Panc1 (cell line): ENCODE results near the gene SOWAHD. TPM values are rescaled to one million over a fixed set of nuclear protein-coding genes. Genes with fewer than 3 reads are reported as not detected.

Source experiments
- ATAC-seq: fragments of 200-7000 bp; cut with Tn5 transposase; 2 replicates; pipeline ENCODE4 v1.9.1; 2020; ENCODE audit warnings: mild to moderate bottlenecking, moderate library complexity
- BruUV-seq: library from RNA; stranded (reverse); fragments of 400-500 nt; replicated peaks from 2 replicates; lab custom pipeline; 2021; lab: Mats Ljungman, UMichigan
- CTCF ChIA-PET: fragments of 300-600 bp; sonication (Branson Sonifier 250); formaldehyde crosslinking; loops from one replicate; lab custom pipeline; 2022; ENCODE audit warnings: antibody characterized with exemption; lab: Charles Lee
- POLR2A ChIA-PET: fragments of 300-600 bp; sonication (Branson Sonifier 250); formaldehyde crosslinking; loops from one replicate; lab custom pipeline; 2022; ENCODE audit warnings: antibody characterized with exemption; lab: Charles Lee
- DNase-seq: peaks from one replicate; pipeline ENCODE4 v3.0.0-alpha.2; 2010; ENCODE audit warnings: low read depth, low spot score
- H3K27ac ChIP-seq: 2 replicates; pipeline ENCODE4 v1.5.1; 2011; ENCODE audit warnings: mild to moderate bottlenecking, low read length, inconsistent platforms
- H3K27me3 ChIP-seq: fragments of 200-500 bp; sonication (Bioruptor generic); 2 replicates; pipeline ENCODE4 v1.6.0; 2014; ENCODE audit warnings: low read length, inconsistent platforms; ENCODE audit not compliant: control insufficient read depth, insufficient read depth
- H3K36me3 ChIP-seq: fragments of 200-500 bp; sonication (Bioruptor generic); 2 replicates; pipeline ENCODE4 v1.5.1; 2014; ENCODE audit warnings: inconsistent platforms, mild to moderate bottlenecking, low read length, moderate library complexity; ENCODE audit not compliant: control insufficient read depth, insufficient read depth
- H3K4me1 ChIP-seq: 2 replicates; pipeline ENCODE4 v1.5.1; 2011; ENCODE audit warnings: inconsistent platforms, mild to moderate bottlenecking, low read length, moderate library complexity; ENCODE audit not compliant: control insufficient read depth, insufficient read depth
- H3K4me3 ChIP-seq, 2 experiments: 2 replicates each; pipeline ENCODE4 v1.5.1; 2011 to 2012; ENCODE audit warnings: low read depth in 2 of 2, low read length in 2 of 2, mild to moderate bottlenecking in 2 of 2, inconsistent platforms in 1 of 2, moderate library complexity in 1 of 2
- H3K9me3 ChIP-seq: fragments of 200-500 bp; sonication (Bioruptor generic); 2 replicates; pipeline ENCODE4 v1.5.1; 2014; ENCODE audit warnings: low read depth, mild to moderate bottlenecking, inconsistent platforms, low read length, moderate library complexity; ENCODE audit not compliant: control insufficient read depth, insufficient read depth
- CTCF ChIP-seq: fragments of 450-650 bp; IDR thresholded peaks from 2 replicates; pipeline ENCODE4 v1.5.1; 2017; ENCODE audit warnings: mild to moderate bottlenecking
- POLR2AphosphoS5 ChIP-seq: IDR thresholded peaks from 2 replicates; pipeline ENCODE4 v1.6.1; 2012; ENCODE audit warnings: mild to moderate bottlenecking, low read depth, low read length, moderate library complexity
- REST ChIP-seq, 2 experiments: IDR thresholded peaks; 2 replicates each; pipeline ENCODE4 v1.6.1; 2011 to 2012; ENCODE audit warnings: low read depth in 2 of 2, control low read depth in 1 of 2, low read length in 1 of 2, mild to moderate bottlenecking in 1 of 2, moderate library complexity in 1 of 2; ENCODE audit not compliant: insufficient read depth in 1 of 2
- SIN3A ChIP-seq: IDR thresholded peaks from 2 replicates; pipeline ENCODE4 v1.6.1; 2012; ENCODE audit warnings: low read depth, mild to moderate bottlenecking, low read length, moderate library complexity, borderline replicate concordance; ENCODE audit not compliant: insufficient read depth
- TCF7L2 ChIP-seq: IDR thresholded peaks from 2 replicates; pipeline ENCODE4 v1.6.1; 2011; ENCODE audit warnings: mild to moderate bottlenecking, low read depth, low read length, inconsistent platforms
- in situ Hi-C: cut with HindIII; loops from 2 replicates; pipeline ENCODE4 v1.10.0; 2016; ENCODE audit warnings: low sequenced_read_pairs, low pct_unique_long_range_greater_than_20kb
- intact Hi-C: fragments of 100-400 bp; cut with micrococcal nuclease; formaldehyde crosslinking; loops from one replicate; pipeline ENCODE4 v1.10.0; 2022; ENCODE audit not compliant: unreplicated experiment
- total RNA-seq: library from RNA; stranded (reverse); gene quantifications from one replicate; pipeline ENCODE4 v1.2.1, GENCODE V29; 2021; ENCODE audit not compliant: unreplicated experiment

SOWAHD gene
- total RNA-seq, 1 experiment from 2014 or later, result 1.1 TPM

DNA sequence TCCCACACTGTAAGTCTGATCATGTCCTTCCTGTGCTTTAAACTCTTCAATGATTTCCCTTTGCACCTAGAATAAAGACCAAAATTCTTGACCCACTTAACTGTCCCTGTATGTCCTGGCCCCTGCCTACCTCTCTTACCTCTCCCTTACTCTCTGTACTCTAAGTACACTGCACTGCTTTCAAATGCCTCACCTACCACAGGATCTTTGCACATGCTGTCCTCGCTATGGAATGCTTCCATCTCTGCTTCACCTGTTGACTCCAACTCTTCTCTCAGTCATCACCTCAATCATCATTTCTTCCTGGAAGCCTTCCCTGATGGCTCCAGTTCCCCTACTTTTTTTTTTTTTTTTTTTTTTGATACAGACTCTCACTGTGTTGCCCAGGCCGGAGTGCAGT is 36.5 kb upstream of the SOWAHD start:
- TF ChIP-seq TCF7L2 (no peak), SIN3A (no peak), REST (IDR thresholded peaks at IDR 0.05; ENCODE audit: insufficient read depth in 1 of 2, low read depth in 2 of 2, low read length in 1 of 2) (no peak), POLR2AphosphoS5 (no peak), CTCF (no peak)
- DNase-seq, result no peak
- Histone ChIP-seq H3K9me3 (no peaks in the 10 kb centered on the region), H3K36me3 (no peaks in the 10 kb centered on the region), H3K4me3 (no peak overlapping the region), H3K27ac (no peak overlapping the region), H3K27me3 (no peaks in the 10 kb centered on the region), H3K4me1 (no peaks in the 10 kb centered on the region)
- POLR2A ChIA-PET, result no interaction called here
- CTCF ChIA-PET, result no interaction called here
- ATAC-seq, result no peak
- BruUV-seq, result no TSS peak
- in situ Hi-C loops (no loop called here), intact Hi-C loops (loop anchor here (10.0 kb wide), 2 partner anchors 107 to 207 kb away; no protein-coding TSS in a partner anchor)

DNA sequence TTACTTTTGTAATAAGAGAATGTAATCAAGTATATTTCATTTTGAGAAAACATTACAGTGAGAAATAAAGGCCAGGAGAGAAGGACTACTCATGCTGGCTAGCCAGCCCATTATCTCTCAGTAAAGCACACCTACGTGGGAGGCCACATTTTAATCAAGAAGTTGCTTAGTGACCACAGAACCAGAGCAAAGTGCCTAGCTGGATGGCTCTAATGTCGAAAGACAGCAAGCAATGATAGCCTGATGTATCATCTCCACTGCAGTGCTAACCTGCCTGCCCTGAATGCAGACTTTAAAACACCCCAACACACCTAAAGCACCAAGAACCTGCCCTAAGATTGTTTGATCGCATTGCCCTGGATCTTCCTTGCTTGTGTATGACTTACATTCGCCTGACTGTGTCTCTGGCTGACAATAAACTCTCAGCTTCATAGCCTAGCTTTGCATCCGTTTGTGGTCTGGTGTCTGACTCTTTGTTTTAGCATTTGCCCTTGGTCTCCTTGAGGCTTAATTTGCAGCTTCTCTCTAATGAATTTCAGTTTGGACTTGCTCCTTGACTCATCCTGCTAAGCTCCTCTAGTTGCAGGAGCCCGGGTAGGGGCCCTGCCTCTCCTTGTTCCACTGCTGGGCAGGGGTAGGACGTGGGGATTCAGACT is 31.4 kb upstream of the SOWAHD start:
- BruUV-seq, result no TSS peak
- DNase-seq (no peak), ATAC-seq (peak; percentile 52; the same call in 1 of the 2 replicates)
- ChIA-PET CTCF (interaction anchor here (0.5 to 1.9 kb wide), 6 partner anchors 17 to 215 kb away, joined by 3 to 8 read pairs (median 4); partner anchors contain the start of gene SOWAHD), POLR2A (interaction anchor here (0.6 kb wide), 1 partner anchor 99 kb away, joined by 4 read pairs; no protein-coding TSS in a partner anchor)
- Histone ChIP-seq H3K27me3 (no peaks in the 10 kb centered on the region), H3K9me3 (no peaks in the 10 kb centered on the region), H3K4me1 (no peaks in the 10 kb centered on the region), H3K36me3 (no peaks in the 10 kb centered on the region), H3K4me3 (no peak overlapping the region), H3K27ac (no peak overlapping the region)
- intact Hi-C loops (loop anchor here (10.0 kb wide), 2 partner anchors 112 to 212 kb away; no protein-coding TSS in a partner anchor), in situ Hi-C loops (no loop called here)
- no peak for TF ChIP-seq SIN3A
- no peak for TF ChIP-seq REST (IDR thresholded peaks at IDR 0.05; ENCODE audit: insufficient read depth in 1 of 2, low read depth in 2 of 2, low read length in 1 of 2)
- no peak for TF ChIP-seq CTCF
- no peak for TF ChIP-seq POLR2AphosphoS5
- TF ChIP-seq TCF7L2, result no peak
